ENCODE data around the gene EYS. TPM values are rescaled to one million over a fixed set of nuclear protein-coding genes. Genes with fewer than 3 reads are reported as not detected.

EYS gene
- total RNA-seq, 1 donor from 2014 or later: not detected

DNA sequence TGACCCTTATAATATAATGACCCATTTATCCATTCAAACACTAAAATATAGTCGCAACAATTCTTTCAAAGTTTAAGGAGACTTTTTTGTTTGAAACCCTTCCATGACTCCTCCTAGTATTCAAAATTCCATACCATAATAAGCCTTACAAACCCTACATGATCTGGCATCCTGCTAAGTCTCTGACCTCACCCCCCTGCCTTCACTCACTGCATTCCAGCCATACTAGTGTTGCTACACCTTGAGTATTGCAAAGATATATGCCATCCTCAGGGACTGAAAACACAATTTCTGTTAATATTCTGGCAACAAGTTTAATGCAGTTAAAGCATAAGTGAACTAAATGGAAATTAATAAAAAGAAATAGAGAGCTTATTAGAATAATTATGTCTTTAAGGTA is 168.4 kb downstream of the EYS start:
- DNase-seq (ENCODE audit: extremely low spot score, unreplicated experiment): no peak
- no peaks in the 10 kb centered on the region for H3K27me3 Mint-ChIP-seq (ENCODE audit: unreplicated experiment)
- H3K9me3 Mint-ChIP-seq (ENCODE audit: unreplicated experiment): no peaks in the 10 kb centered on the region

DNA sequence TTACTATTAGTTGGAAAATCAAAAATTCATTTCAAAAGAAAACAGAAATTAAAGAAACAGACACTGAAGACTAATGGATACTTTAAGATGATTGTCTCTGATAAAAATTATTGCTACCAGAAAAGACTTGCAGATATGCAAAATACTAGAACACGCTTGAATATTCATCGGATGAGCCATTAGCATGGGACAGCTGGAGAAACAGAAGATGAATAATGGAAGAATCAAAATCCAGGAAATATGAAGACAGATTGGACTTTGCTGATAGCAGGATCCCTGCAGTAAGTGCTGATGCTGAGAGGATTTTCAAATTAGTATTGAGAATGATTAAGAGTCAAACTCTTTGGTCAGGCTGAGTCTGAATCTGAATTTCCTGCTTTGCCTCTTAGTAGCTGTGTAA is 169.4 kb downstream of the EYS start:
- Mint-ChIP-seq H3K27me3 (ENCODE audit: unreplicated experiment) (no peaks in the 10 kb centered on the region), H3K36me3 (ENCODE audit: unreplicated experiment) (no peaks in the 10 kb centered on the region), H3K4me1 (ENCODE audit: unreplicated experiment) (no peaks in the 10 kb centered on the region), H3K9me3 (ENCODE audit: unreplicated experiment) (no peaks in the 10 kb centered on the region), H3K27ac (ENCODE audit: unreplicated experiment) (no peak overlapping the region), H3K4me3 (ENCODE audit: unreplicated experiment) (no peak overlapping the region)
- DNase-seq (ENCODE audit: extremely low spot score, unreplicated experiment): no peak
- TF ChIP-seq, protein P1, sequence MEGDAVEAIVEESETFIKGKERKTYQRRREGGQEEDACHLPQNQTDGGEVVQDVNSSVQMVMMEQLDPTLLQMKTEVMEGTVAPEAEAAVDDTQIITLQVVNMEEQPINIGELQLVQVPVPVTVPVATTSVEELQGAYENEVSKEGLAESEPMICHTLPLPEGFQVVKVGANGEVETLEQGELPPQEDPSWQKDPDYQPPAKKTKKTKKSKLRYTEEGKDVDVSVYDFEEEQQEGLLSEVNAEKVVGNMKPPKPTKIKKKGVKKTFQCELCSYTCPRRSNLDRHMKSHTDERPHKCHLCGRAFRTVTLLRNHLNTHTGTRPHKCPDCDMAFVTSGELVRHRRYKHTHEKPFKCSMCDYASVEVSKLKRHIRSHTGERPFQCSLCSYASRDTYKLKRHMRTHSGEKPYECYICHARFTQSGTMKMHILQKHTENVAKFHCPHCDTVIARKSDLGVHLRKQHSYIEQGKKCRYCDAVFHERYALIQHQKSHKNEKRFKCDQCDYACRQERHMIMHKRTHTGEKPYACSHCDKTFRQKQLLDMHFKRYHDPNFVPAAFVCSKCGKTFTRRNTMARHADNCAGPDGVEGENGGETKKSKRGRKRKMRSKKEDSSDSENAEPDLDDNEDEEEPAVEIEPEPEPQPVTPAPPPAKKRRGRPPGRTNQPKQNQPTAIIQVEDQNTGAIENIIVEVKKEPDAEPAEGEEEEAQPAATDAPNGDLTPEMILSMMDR (IDR thresholded peaks at IDR 0.05): no peak

More for the DNA sequence above, 168.4 kb downstream of the EYS start:
- no peak overlapping the region for H3K27ac Mint-ChIP-seq (ENCODE audit: unreplicated experiment)
- H3K36me3 Mint-ChIP-seq (ENCODE audit: unreplicated experiment): no peaks in the 10 kb centered on the region
- no peaks in the 10 kb centered on the region for H3K4me1 Mint-ChIP-seq (ENCODE audit: unreplicated experiment)
- no peak overlapping the region for H3K4me3 Mint-ChIP-seq (ENCODE audit: unreplicated experiment)
- TF ChIP-seq, protein P1 (IDR thresholded peaks at IDR 0.05): no peak

DNA sequence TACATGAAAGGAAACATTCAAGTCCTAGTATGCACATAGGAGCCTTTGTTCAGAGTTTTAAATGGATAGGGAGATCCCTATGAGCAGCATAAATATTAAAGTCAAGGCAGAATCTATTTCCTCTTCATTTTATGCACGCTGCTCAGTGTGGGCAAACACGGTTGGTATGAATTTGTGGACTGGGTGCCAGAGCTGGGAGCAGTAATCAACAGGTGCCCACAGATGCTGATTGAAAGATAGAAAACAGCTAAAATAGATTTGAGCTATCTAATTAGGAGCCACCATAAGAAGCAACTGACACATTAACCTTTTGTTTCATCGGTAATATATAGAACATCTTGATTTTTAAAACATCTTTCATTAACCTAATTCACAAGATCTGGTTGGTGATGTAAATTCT is 175.5 kb downstream of the EYS start:
- Mint-ChIP-seq H3K9me3 (ENCODE audit: unreplicated experiment) (peaks cover 8% of the 10 kb centered on the region), H3K4me3 (ENCODE audit: unreplicated experiment) (no peak overlapping the region), H3K36me3 (ENCODE audit: unreplicated experiment) (no peaks in the 10 kb centered on the region), H3K4me1 (ENCODE audit: unreplicated experiment) (no peaks in the 10 kb centered on the region), H3K27me3 (ENCODE audit: unreplicated experiment) (no peaks in the 10 kb centered on the region), H3K27ac (ENCODE audit: unreplicated experiment) (no peak overlapping the region)
- TF ChIP-seq, protein P1 (IDR thresholded peaks at IDR 0.05): no peak
- no peak for DNase-seq (ENCODE audit: extremely low spot score, unreplicated experiment)

DNA sequence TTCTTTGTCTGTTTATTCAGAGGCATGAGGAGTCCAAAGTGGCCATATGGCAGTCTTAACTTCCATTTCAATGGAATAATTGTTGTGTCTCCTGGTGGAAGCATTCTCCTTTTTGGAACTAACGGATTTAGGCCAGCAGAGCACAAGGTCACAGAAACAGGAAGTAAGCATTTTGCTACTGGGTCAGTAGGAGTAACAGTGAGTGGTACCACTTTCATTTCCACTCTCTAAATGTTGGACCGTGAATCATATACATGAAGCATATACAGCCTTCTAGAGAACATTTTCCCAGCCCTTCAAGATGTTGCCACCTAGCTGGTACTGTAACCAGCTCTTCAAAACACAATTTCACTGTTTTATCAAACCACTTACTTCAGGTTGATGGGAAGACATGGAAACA is 182.8 kb downstream of the EYS start:
- H3K4me1 Mint-ChIP-seq (ENCODE audit: unreplicated experiment): no peaks in the 10 kb centered on the region
- DNase-seq (ENCODE audit: extremely low spot score, unreplicated experiment): no peak
- no peak overlapping the region for H3K27ac Mint-ChIP-seq (ENCODE audit: unreplicated experiment)
- TF ChIP-seq, protein P1 (IDR thresholded peaks at IDR 0.05): no peak
- H3K27me3 Mint-ChIP-seq (ENCODE audit: unreplicated experiment): no peaks in the 10 kb centered on the region
- no peak overlapping the region for H3K4me3 Mint-ChIP-seq (ENCODE audit: unreplicated experiment)
- H3K36me3 Mint-ChIP-seq (ENCODE audit: unreplicated experiment): no peaks in the 10 kb centered on the region
- peaks cover 18% of the 10 kb centered on the region for H3K9me3 Mint-ChIP-seq (ENCODE audit: unreplicated experiment)

DNA sequence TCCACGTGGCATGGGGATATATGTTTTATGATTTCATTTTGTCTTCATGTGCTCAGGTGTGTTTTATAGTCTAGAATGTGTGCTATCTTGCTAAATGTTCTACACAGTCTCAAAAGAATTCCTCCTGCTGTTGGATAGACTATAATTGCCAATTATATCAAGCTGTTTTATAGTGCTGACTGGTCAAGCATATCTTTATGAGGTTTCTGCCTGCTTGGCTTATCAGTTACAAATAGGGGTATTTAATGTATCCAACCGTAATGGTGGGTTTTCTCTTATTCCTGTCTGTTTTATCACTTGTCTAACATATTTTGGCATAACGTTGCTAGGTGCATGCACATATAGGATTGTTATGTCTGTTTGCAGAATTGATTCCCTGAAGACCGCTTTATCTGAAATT is 201.3 kb downstream of the EYS start:
- Mint-ChIP-seq H3K9me3 (ENCODE audit: unreplicated experiment) (peaks cover 20% of the 10 kb centered on the region), H3K27ac (ENCODE audit: unreplicated experiment) (no peak overlapping the region), H3K4me1 (ENCODE audit: unreplicated experiment) (no peaks in the 10 kb centered on the region), H3K36me3 (ENCODE audit: unreplicated experiment) (no peaks in the 10 kb centered on the region), H3K27me3 (ENCODE audit: unreplicated experiment) (no peaks in the 10 kb centered on the region), H3K4me3 (ENCODE audit: unreplicated experiment) (no peak overlapping the region)
- TF ChIP-seq, protein P1 (IDR thresholded peaks at IDR 0.05): no peak
- DNase-seq (ENCODE audit: extremely low spot score, unreplicated experiment): no peak
